NB4 (cell line): ENCODE data around the gene C17orf100.

Experiments used
- MYC ChIP-seq: IDR thresholded peaks from 2 replicates; pipeline ENCODE4 v1.6.1; 2011; ENCODE audit warnings: low read depth, low read length
- POLR2A ChIP-seq: IDR thresholded peaks from 2 replicates; pipeline ENCODE4 v1.6.1; 2011; ENCODE audit warnings: mild to moderate bottlenecking; ENCODE audit not compliant: insufficient read length; ENCODE audit errors: extremely low read depth
- TF ChIP-seq, protein P1 (sequence below): IDR thresholded peaks from one replicate; pipeline ENCODE4 v1.5.1; 2012; ENCODE audit warnings: low read depth, low read length

DNA sequence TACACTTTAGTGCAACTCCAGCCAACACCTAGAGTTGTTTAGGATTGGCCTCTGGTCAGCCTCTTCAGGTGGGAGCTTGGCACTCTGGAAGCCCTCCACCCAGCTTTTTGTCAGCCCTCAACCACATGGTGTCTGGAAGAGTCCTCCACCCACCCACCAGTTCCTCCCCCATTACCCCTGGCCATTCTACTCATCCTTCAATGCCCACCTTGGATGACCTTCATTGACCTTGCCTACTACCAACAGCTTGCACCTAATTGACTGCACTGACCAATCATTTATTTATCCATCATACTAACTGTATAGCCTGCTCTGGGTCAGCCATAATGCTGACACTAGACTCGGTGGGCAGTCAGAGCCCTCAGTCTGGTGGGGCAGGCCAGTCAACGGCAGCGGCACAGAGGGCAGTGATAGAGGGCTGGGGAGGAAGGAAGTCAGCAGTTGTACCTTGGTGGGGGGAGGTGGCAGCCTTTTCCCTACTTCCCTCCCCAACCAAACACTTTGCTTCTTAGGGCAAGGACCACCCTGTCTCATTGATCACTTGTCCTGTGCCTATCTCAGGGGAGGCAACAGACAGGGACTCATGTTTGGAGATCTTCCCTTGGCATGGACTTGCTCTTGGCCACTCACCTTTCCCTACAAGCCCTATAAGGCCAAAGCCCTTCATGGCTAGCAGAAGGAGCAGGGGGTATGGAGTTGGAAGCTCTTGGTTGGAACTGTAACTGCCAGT lies 32.3 kb downstream of the C17orf100 start:
- no peak for TF ChIP-seq MYC
- no peak for TF ChIP-seq POLR2A
- TF ChIP-seq, protein P1, sequence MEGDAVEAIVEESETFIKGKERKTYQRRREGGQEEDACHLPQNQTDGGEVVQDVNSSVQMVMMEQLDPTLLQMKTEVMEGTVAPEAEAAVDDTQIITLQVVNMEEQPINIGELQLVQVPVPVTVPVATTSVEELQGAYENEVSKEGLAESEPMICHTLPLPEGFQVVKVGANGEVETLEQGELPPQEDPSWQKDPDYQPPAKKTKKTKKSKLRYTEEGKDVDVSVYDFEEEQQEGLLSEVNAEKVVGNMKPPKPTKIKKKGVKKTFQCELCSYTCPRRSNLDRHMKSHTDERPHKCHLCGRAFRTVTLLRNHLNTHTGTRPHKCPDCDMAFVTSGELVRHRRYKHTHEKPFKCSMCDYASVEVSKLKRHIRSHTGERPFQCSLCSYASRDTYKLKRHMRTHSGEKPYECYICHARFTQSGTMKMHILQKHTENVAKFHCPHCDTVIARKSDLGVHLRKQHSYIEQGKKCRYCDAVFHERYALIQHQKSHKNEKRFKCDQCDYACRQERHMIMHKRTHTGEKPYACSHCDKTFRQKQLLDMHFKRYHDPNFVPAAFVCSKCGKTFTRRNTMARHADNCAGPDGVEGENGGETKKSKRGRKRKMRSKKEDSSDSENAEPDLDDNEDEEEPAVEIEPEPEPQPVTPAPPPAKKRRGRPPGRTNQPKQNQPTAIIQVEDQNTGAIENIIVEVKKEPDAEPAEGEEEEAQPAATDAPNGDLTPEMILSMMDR: no peak
